Testis (tissue), 2 donors: ENCODE measurements around the gene ZNF740.

Experiments
- CTCF ChIP-seq, 3 experiments: fragments of 450-650 bp in 2 of 3; fragments of 200-600 bp in 1 of 3; sonication (generic) in 1 of 3; IDR thresholded peaks; one replicate each; pipeline ENCODE4 v1.5.1; 2016 to 2019; ENCODE audit warnings: antibody characterized with exemption in 3 of 3, mild to moderate bottlenecking in 2 of 3, moderate library complexity in 1 of 3
- POLR2A ChIP-seq: fragments of 450-650 bp; IDR thresholded peaks from one replicate; pipeline ENCODE4 v1.6.1; 2017; ENCODE audit warnings: antibody characterized with exemption, mild to moderate bottlenecking, moderate library complexity

DNA sequence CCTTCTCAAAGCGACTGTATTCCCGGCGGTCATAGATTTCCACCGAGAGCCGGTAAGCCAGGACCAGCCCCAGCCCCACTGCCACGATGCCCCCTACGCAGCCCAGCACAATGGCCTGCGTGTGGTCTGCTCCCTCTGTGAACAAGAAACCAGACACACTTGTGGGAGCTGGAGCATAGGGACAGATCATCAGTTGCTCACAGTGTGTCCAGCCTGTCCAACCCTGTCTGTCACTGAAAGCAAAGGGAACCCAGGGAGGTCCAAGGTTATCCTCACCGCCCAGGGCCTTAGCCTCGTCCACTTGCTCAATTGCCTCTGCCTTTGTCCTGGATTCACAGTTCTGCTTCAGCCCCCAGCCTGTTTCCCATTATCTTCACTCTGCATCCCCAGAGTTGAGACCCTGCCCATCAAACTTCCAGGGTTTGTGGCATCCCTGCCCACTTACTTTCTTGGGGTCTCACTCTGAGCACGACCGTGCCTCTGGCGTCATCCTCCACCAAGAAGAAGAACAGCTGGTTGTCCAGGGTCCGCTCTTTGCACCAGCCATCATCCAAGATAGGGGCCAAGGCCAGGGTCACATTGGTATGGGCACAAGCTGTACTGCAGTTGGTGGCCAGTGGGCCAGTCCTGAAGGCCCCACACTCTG, 11.5 kb downstream of the ZNF740 start:
- no peak for TF ChIP-seq CTCF (IDR thresholded peaks at IDR 0.05)
- TF ChIP-seq POLR2A: no peak
